ENCODE data around the gene FMN2.
A peak's percentile ranks its signal among the peaks of the same experiment; 100 is the strongest.

Gene FMN2

DNA sequence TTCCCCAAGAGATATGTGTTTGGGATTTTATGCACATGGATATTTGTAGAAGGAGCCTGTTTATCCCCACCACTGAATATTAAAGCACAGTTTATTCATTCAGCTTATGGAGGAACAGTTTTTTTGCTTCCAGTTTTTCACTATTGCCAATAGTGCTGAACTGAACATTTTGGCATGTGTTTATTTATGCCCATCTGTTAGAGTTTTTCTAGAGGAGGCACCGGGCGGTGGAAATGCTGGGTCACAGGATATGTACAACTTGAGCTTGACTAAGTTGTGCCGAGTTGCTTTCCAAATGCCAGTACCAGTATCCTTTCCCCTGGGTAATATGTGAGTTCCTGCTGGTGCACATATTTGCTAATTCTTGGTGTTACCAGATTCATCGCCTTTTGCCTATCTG, 409.0 kb downstream of the FMN2 start:
- DNase-seq = no peak

DNA sequence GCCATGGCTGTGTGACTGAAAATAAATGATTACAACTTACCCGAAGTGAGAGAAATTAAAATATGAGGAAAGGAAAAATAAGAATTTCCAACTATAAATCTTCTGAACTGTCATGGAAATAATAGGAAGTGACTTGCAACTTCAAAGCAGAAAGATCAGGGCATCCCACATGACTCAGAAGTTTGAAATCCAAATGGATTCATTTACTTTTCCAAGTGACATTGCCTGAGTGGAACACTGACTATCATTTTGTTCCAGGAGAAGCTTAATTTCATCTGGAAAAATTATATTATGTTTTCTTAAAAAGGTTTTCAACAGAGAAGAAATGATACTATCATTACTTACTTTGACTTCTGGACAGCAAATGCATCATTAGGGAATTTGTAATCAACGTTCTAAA, 409.4 kb downstream of the FMN2 start:
- no peak for DNase-seq

DNA sequence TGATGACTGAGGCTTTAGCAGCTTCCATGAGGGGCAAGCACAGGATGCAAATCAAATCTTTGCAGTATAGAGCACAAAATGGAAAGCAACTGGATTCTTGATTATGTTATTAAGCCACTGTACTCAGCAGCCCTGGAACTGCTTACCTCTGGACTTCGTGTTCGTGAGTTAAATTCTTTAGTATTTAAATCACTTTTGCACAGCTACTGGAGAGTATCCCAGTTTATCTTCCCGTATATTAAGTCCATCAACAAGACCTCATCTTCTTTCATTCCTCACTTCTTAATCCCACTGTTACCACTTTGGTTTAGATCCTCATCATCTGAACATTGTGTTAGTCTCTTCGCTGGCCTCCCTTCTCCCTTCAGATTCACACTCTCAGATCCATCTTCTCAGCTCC, 411.4 kb downstream of the FMN2 start:
- DNase-seq = no peak

DNA sequence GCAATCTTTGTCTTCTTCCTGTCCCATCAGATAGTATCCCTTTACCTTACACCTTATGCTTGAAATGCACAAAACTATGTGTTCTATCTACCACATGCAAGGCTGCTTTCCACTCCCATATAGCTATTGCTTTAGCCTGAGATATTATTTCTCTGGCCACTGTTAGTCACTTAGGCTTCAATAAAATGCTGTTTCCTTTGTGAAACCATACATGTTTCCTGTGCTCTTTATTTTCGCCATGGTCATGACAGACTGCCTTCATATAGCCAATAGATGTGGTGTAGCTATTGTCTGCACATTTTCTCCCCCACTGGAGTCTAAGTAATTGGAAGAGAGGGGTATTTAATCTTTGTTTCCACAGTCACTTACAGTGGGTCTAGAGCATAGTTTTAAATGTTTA, 411.9 kb downstream of the FMN2 start:
- no peak for DNase-seq

DNA sequence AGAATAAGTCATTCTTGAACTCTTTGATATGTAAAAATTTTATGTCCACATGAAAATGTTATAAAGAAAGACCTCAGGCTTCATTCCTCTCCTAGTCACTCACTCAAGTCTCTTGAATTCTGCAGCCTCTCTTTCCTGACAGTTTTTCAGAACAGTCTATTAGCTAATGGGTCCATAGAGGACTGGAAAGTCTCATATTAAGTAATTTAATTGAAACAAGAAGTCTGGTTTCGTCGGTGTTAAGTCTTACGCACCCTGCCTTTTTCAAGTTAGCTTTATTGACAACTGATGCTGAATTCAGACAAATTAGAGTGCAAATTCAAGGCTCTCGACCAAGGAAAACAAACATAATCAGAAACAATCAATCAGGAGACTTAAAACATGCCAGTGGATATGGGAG, 414.5 kb downstream of the FMN2 start:
- DNase-seq = no peak

DNA sequence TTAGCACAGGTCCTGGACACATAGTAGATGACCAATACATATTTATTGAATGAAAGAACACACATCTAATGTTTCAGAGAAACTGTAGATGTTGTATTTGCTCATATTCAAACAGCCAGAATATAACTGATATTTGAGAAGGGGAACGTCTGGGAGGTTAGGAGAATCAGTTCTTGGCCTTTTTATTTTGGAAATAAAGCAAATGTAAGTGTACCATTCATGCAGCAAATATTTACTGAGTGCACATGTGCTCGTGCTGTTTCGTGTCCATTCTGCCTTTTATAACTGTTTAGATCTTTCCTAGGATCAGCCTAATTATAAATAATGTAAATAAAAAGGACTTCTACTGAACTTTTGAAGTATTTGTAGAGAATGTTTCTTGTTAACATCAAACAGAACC, 416.5 kb downstream of the FMN2 start:
- no peak for DNase-seq

DNA sequence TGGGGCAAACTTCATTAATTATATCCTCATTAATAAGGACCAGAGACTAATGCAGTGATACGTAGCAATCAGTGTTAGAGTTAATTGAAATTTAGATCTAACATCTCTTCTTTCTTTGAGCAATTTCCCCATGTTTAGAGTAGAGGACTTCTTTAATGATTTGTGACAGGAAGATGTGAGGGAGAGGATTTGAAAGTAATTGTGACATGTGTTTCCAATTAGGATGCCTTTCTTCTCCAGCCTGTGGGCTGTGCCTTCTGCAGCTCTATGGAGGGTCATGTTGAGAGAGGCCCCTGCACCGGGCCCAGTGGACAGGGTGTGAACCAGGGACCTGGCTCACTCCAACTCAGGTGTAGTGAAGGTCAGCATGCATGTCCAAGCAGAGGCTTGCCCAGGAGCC, 417.3 kb downstream of the FMN2 start:
- DNase-seq = no peak

DNA sequence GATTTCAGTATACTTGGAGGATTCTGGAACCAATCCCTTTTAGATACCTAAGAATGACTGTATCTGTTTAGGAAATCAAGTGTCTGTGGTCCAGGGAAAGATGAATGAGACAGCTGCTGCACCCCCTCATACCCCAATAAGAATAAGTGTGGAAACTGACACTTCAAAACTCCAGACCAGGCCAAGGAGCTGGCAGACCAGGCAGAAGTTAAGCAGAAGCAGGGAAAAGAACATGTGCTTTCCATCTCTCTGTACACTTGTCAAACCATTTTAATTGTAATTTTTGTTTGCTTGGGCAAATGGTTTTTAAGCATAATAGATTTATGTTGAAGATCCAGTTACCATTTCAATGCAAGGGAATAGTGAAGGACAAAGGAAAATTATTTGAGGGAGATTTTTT, 420.1 kb downstream of the FMN2 start:
- no peak for DNase-seq

DNA sequence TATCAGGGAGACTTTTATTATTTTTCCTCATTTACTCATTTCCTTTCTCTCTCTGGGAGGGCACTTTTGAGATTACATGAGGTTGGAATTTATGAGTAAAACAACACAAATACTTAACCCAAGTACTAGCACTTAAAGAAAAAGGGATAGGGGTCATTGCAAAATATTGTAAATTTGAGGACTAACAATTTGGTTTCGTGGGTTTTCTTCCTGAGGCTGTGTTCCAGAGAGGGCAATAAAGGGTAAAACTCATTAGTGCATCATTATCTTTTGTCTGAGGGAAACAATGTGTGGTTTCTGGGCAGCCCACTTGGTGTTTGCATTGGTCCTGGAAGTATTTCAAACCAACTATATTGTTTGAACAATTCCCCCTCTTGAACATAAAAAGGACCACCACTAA, 423.8 kb downstream of the FMN2 start:
- no peak for DNase-seq

DNA sequence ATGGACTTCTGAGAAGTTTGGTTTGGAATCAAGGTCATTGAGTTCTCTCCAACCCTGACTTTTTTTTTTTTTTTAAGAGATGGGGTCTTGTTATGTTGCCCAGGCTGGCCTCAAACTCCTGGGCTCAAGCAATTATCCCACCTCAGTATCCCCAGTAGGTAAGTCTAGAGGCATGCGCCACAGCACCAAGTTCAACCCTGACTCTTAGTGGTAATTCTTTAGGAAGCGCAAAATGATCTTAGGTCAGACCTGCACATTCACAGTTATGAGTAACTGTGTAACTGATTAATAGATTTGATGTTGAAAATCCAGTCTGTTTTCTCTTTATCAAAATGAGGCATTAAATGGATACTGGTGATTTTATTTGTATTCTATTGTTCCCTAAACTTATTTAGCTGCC, 424.4 kb downstream of the FMN2 start:
- no peak for DNase-seq

DNA sequence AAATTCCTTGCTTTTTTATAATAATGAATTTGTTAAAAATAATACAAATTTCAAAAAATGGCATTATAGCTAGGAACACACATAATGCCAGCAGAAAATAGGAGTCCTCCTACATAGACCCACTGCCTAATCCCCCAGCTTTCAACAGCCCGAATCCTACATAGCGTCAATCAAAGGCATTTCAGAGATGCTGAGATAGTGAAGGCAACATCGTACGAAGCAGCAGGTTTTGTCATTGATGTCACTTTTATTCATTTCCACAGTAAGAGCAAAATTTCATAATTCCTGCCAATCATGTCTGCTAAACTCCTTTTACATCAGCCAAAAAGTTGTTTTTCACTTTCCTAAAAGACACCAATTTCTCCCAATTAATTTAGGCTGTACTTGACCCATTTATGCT, 426.2 kb downstream of the FMN2 start:
- DNase-seq = no peak

DNA sequence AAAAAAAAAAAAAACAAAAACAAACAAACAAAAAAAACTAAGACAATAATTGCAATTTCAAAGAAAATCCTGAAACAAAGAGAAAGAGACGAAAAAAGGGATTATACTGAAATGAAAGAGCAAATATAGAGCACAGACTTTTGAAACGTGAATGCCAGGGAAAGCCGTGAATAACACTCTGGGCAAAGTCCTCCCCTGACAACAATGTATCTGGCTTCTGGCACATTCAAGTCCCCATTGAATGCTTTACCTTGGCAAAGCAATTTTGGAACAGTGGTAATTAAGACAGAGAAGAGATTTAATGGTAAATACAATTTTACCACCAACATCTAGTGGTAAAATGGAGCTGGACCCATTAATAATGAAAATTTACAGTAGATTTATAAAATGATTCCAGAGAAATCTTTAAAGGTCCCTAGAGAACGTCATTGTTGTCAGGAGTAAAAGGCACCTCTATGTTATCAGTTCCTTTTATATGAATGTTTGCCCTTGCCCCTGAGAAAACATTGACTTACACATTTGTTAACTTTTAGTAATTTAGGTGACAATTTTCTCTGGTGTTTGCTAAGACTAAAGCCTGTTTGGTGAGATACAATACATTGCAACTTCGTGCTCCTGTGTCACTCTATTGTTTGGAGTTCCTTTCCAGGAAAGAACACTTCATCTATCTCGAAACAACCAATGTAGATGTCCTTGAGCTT, 430.6 kb downstream of the FMN2 start:
- DNase-seq = peak; percentile 43

DNA sequence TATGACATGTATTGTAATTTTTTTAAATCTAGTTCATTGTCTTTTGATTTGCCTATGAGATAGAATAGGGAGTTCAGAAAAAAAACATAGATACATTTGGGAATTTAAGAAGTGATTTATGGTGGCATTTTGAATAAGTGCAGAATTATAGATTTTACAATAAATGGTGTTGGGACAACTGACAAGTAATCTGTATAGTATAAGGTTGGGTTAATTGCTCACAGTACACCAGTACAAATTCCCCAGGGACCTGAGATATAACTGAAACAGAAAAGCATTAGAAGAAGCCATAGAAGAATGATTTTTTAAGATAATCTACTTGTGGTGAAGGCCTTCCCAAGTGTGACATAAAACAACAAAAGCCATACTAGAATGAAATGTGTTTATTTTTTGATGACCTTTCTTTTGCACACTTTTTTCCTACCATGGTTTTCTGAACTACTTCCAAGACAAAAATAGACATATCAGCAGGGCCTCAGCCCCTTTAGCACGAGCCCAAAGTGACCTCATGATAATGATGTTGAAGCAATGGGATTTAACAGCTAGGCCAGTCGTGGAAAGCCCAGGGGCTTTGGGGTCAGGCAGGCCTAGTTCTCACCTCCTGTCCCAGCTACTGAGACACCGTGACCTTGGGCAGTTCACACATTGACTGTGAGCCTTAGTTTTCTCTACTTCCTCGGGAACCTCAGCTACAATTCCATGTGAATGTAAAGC, 432.8 kb downstream of the FMN2 start:
- no peak for DNase-seq

All from DMS53 (cell line).